Panc1 (cell line): Measurements from ENCODE around the gene PLCB1. TPM values are rescaled to one million over a fixed set of nuclear protein-coding genes. Genes with fewer than 3 reads are reported as not detected.

Experiments
- ATAC-seq: fragments of 200-7000 bp; cut with Tn5 transposase; 2 replicates; pipeline ENCODE4 v1.9.1; 2020; ENCODE audit warnings: mild to moderate bottlenecking, moderate library complexity
- BruUV-seq: library from RNA; stranded (reverse); fragments of 400-500 nt; replicated peaks from 2 replicates; lab custom pipeline; 2021; lab: Mats Ljungman, UMichigan
- CTCF ChIA-PET: fragments of 300-600 bp; sonication (Branson Sonifier 250); formaldehyde crosslinking; loops from one replicate; lab custom pipeline; 2022; ENCODE audit warnings: antibody characterized with exemption; lab: Charles Lee
- POLR2A ChIA-PET: fragments of 300-600 bp; sonication (Branson Sonifier 250); formaldehyde crosslinking; loops from one replicate; lab custom pipeline; 2022; ENCODE audit warnings: antibody characterized with exemption; lab: Charles Lee
- DNase-seq: peaks from one replicate; pipeline ENCODE4 v3.0.0-alpha.2; 2010; ENCODE audit warnings: low read depth, low spot score
- H3K27ac ChIP-seq: 2 replicates; pipeline ENCODE4 v1.5.1; 2011; ENCODE audit warnings: mild to moderate bottlenecking, low read length, inconsistent platforms
- H3K27me3 ChIP-seq: fragments of 200-500 bp; sonication (Bioruptor generic); 2 replicates; pipeline ENCODE4 v1.6.0; 2014; ENCODE audit warnings: low read length, inconsistent platforms; ENCODE audit not compliant: control insufficient read depth, insufficient read depth
- H3K36me3 ChIP-seq: fragments of 200-500 bp; sonication (Bioruptor generic); 2 replicates; pipeline ENCODE4 v1.5.1; 2014; ENCODE audit warnings: inconsistent platforms, mild to moderate bottlenecking, low read length, moderate library complexity; ENCODE audit not compliant: control insufficient read depth, insufficient read depth
- H3K4me1 ChIP-seq: 2 replicates; pipeline ENCODE4 v1.5.1; 2011; ENCODE audit warnings: inconsistent platforms, mild to moderate bottlenecking, low read length, moderate library complexity; ENCODE audit not compliant: control insufficient read depth, insufficient read depth
- H3K4me3 ChIP-seq, 2 experiments: 2 replicates each; pipeline ENCODE4 v1.5.1; 2011 to 2012; ENCODE audit warnings: low read depth in 2 of 2, low read length in 2 of 2, mild to moderate bottlenecking in 2 of 2, inconsistent platforms in 1 of 2, moderate library complexity in 1 of 2
- H3K9me3 ChIP-seq: fragments of 200-500 bp; sonication (Bioruptor generic); 2 replicates; pipeline ENCODE4 v1.5.1; 2014; ENCODE audit warnings: low read depth, mild to moderate bottlenecking, inconsistent platforms, low read length, moderate library complexity; ENCODE audit not compliant: control insufficient read depth, insufficient read depth
- POLR2AphosphoS5 ChIP-seq: IDR thresholded peaks from 2 replicates; pipeline ENCODE4 v1.6.1; 2012; ENCODE audit warnings: mild to moderate bottlenecking, low read depth, low read length, moderate library complexity
- SIN3A ChIP-seq: IDR thresholded peaks from 2 replicates; pipeline ENCODE4 v1.6.1; 2012; ENCODE audit warnings: low read depth, mild to moderate bottlenecking, low read length, moderate library complexity, borderline replicate concordance; ENCODE audit not compliant: insufficient read depth
- TCF7L2 ChIP-seq: IDR thresholded peaks from 2 replicates; pipeline ENCODE4 v1.6.1; 2011; ENCODE audit warnings: mild to moderate bottlenecking, low read depth, low read length, inconsistent platforms
- in situ Hi-C: cut with HindIII; loops from 2 replicates; pipeline ENCODE4 v1.10.0; 2016; ENCODE audit warnings: low sequenced_read_pairs, low pct_unique_long_range_greater_than_20kb
- intact Hi-C: fragments of 100-400 bp; cut with micrococcal nuclease; formaldehyde crosslinking; loops from one replicate; pipeline ENCODE4 v1.10.0; 2022; ENCODE audit not compliant: unreplicated experiment
- total RNA-seq: library from RNA; stranded (reverse); gene quantifications from one replicate; pipeline ENCODE4 v1.2.1, GENCODE V29; 2021; ENCODE audit not compliant: unreplicated experiment
- TF ChIP-seq, protein P1 (sequence below): fragments of 450-650 bp; IDR thresholded peaks from 2 replicates; pipeline ENCODE4 v1.5.1; 2017; ENCODE audit warnings: mild to moderate bottlenecking
- TF ChIP-seq, protein P2 (sequence below), 2 experiments: IDR thresholded peaks; 2 replicates each; pipeline ENCODE4 v1.6.1; 2011 to 2012; ENCODE audit warnings: low read depth in 2 of 2, control low read depth in 1 of 2, low read length in 1 of 2, mild to moderate bottlenecking in 1 of 2, moderate library complexity in 1 of 2; ENCODE audit not compliant: insufficient read depth in 1 of 2

Gene PLCB1
- total RNA-seq, 1 experiment from 2014 or later: 0.59 TPM

- DNase-seq (no peak), ATAC-seq (no peak)
- H3K27me3 ChIP-seq: no peaks in the 10 kb centered on the region
- intact Hi-C loops: no loop called here
- ChIA-PET CTCF (no interaction called here), POLR2A (no interaction called here)
- TF ChIP-seq, protein P1, sequence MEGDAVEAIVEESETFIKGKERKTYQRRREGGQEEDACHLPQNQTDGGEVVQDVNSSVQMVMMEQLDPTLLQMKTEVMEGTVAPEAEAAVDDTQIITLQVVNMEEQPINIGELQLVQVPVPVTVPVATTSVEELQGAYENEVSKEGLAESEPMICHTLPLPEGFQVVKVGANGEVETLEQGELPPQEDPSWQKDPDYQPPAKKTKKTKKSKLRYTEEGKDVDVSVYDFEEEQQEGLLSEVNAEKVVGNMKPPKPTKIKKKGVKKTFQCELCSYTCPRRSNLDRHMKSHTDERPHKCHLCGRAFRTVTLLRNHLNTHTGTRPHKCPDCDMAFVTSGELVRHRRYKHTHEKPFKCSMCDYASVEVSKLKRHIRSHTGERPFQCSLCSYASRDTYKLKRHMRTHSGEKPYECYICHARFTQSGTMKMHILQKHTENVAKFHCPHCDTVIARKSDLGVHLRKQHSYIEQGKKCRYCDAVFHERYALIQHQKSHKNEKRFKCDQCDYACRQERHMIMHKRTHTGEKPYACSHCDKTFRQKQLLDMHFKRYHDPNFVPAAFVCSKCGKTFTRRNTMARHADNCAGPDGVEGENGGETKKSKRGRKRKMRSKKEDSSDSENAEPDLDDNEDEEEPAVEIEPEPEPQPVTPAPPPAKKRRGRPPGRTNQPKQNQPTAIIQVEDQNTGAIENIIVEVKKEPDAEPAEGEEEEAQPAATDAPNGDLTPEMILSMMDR: no peak
- TF ChIP-seq POLR2AphosphoS5 (no peak), TCF7L2 (no peak), SIN3A (no peak)
- TF ChIP-seq, protein P2, sequence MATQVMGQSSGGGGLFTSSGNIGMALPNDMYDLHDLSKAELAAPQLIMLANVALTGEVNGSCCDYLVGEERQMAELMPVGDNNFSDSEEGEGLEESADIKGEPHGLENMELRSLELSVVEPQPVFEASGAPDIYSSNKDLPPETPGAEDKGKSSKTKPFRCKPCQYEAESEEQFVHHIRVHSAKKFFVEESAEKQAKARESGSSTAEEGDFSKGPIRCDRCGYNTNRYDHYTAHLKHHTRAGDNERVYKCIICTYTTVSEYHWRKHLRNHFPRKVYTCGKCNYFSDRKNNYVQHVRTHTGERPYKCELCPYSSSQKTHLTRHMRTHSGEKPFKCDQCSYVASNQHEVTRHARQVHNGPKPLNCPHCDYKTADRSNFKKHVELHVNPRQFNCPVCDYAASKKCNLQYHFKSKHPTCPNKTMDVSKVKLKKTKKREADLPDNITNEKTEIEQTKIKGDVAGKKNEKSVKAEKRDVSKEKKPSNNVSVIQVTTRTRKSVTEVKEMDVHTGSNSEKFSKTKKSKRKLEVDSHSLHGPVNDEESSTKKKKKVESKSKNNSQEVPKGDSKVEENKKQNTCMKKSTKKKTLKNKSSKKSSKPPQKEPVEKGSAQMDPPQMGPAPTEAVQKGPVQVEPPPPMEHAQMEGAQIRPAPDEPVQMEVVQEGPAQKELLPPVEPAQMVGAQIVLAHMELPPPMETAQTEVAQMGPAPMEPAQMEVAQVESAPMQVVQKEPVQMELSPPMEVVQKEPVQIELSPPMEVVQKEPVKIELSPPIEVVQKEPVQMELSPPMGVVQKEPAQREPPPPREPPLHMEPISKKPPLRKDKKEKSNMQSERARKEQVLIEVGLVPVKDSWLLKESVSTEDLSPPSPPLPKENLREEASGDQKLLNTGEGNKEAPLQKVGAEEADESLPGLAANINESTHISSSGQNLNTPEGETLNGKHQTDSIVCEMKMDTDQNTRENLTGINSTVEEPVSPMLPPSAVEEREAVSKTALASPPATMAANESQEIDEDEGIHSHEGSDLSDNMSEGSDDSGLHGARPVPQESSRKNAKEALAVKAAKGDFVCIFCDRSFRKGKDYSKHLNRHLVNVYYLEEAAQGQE (IDR thresholded peaks at IDR 0.05; ENCODE audit: insufficient read depth in 1 of 2, low read depth in 2 of 2, low read length in 1 of 2): no peak
- no peak overlapping the region for H3K27ac ChIP-seq
- in situ Hi-C loops: no loop called here
- H3K36me3 ChIP-seq: no peaks in the 10 kb centered on the region
- H3K4me3 ChIP-seq: no peak overlapping the region
- H3K4me1 ChIP-seq: no peaks in the 10 kb centered on the region
- no TSS peak for BruUV-seq
- H3K9me3 ChIP-seq: no peaks in the 10 kb centered on the region
Observed at GRCh38 chr20:8624616-8625015, 492.6 kb downstream of the PLCB1 start.

DNA sequence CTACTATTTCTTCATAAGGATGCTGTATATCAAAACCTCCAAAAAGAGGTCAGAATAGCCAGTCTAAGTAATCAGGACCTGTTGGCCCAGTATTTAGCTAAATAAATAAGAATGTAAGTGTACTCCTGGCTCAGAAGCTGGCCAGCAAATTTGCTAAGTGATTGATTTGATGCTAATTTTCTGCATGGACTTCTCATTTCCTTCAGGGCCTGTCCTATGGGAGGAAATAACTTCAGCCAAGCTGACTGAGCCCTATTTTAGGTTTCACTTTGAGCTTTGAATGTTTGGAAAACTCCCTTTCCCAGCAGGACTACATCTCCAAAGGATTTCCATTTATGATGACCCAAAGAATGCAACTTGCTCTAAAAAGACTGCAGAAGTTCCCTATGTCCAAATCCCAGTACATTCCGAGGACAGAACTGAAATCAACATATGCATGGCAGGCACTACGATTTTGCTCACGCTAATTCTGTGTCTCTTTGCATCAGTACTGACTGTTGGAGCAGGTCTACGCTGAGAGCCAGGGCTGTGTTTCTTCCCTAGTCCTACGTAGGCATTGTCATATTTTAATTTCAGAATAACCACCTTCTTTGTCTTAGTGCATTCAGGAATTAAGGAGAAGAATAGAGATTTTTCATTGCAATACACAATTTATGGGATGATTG lies 495.4 kb downstream of the PLCB1 start:
- Histone ChIP-seq H3K9me3 (no peaks in the 10 kb centered on the region; the same call in 1 of the 2 replicates), H3K27me3 (no peaks in the 10 kb centered on the region), H3K27ac (no peak overlapping the region), H3K36me3 (no peaks in the 10 kb centered on the region), H3K4me1 (no peaks in the 10 kb centered on the region), H3K4me3 (no peak overlapping the region)
- CTCF ChIA-PET: no interaction called here
- no peak for DNase-seq
- ATAC-seq: no peak
- TF ChIP-seq, protein P1: no peak
- TF ChIP-seq POLR2AphosphoS5: no peak
- intact Hi-C loops: no loop called here
- POLR2A ChIA-PET: no interaction called here
- in situ Hi-C loops: no loop called here
- no TSS peak for BruUV-seq
